Measurements from ENCODE around the gene ICAM4.
A peak's percentile ranks its signal among the peaks of the same experiment; 100 is the strongest.
"Not testable (repeated sequence)": the region's sequence is repeated elsewhere in the genome, so short reads cannot be mapped to it uniquely, and the experiment has no call there.

ICAM4 gene, protein sequence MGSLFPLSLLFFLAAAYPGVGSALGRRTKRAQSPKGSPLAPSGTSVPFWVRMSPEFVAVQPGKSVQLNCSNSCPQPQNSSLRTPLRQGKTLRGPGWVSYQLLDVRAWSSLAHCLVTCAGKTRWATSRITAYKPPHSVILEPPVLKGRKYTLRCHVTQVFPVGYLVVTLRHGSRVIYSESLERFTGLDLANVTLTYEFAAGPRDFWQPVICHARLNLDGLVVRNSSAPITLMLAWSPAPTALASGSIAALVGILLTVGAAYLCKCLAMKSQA

GRCh38 chr19:10286803-10287737, at the start of gene ICAM4:
Gene ICAM4 (plus strand): TSS chr19:10286955. CDS start chr19:10287013, 58 bp downstream.
- no peak for DNase-seq

GRCh38 chr19:10237702-10238101, 49.1 kb upstream of the ICAM4 start:
- DNase-seq: no peak

- peak; percentile 58 for DNase-seq
Observed at GRCh38 chr19:10238172-10238783, 48.5 kb upstream of the ICAM4 start.

- not testable (repeated sequence) for DNase-seq
Observed at GRCh38 chr19:10241826-10242449, 44.8 kb upstream of the ICAM4 start.

GRCh38 chr19:10243606-10244005, 43.1 kb upstream of the ICAM4 start:
- DNase-seq: no peak

DNA sequence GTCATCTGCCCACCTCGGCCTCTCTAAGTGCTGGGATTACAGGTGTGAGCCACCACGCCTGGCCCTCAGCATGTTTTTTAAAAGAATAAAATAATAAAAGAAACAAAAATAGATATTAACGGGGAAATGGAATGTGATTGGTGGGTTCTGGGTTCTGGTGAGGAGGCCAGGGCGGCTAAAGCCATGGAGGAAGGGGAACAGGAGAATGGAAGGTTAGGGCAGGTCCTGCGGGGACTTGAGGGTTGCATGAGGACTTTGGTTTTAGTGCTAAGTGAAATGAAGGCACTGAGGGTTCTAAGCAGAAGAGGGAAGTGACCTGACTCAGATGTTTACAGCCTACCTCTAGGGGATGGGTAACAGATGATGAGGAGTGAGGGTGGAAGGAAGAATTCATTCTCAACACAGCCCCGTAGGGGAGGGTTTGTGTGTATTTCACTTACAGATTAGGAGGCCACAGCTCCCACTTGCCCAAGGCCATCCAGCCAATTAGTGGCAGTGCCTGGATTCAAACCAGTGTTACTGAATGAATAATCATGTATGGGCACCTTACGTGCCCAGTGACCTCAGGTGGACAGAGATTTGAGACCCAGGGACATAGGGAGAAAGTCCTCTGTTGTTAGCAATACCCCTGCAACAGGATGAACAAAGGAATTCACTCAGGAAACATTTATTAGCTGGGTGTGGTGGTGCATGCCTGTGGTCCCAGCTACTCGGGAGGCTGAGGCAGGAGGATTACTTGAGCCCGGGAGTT, 41.4 kb upstream of the ICAM4 start:
- no peak for DNase-seq

- DNase-seq: no peak
Observed at GRCh38 chr19:10246511-10246910, 40.2 kb upstream of the ICAM4 start.

DNA sequence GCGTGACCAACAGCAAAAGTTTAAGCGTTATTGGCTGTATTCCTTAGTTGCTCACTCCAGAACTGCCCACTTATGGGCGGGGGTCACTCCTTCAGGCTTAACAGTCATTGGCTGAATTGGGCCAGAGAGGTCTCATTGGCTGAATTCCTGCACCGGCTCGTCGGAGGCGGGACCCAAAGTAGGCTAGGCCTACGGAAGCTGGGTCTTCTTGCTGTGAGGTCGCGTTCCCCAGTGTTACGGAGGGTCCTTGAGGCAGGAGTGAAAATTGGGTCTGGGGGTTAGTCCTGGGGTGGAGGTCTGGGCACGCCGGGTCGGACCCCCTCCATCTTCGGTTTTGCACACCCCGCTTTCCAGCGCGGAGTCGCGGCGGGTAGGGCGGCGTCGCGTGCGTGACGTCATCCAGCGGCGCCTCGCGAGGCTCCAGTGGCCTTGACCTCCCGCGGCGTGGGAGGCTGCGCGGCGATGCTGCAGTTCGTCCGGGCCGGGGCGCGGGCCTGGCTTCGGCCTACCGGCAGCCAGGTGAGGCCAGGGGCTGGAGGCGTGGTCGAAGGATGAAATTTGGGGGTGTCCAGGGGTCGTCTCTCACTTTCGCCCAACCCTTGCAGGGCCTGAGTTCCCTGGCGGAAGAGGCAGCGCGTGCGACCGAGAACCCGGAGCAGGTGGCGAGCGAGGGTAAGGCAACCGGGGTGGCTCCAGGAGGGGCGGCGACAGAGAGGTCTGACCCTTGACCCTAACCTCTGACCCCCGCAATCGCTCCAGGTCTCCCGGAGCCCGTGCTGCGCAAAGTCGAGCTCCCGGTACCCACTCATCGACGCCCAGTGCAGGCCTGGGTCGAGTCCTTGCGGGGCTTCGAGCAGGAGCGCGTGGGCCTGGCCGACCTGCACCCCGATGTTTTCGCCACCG, 34.7 kb upstream of the ICAM4 start, which contains the start of gene MRPL4:
MRPL4 (plus strand) TSS at position 423 of the 903 bp plus-strand sequence; CDS start at position 463, 40 bp downstream.
- peak; percentile 93 for DNase-seq

DNA sequence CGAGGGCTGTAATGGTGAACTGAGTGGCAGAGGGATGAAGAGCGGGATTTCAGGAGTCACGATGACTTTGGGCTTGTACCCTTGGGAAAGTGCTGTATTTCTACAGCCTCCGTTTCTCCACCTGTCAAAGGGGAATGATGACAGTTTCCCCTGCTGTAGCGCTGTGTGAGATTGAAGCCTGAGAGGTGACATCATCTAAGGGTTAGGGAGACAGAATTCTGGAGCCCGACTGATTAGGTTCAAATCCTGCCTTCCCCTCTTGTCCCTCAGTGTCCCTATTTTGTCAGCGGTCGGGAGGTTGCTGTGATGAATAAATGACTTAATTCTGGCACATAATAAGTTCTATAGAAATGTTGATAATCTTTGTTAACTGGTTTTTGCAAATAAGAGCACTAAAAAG, 34.0 kb upstream of the ICAM4 start:
- no peak for DNase-seq

DNA sequence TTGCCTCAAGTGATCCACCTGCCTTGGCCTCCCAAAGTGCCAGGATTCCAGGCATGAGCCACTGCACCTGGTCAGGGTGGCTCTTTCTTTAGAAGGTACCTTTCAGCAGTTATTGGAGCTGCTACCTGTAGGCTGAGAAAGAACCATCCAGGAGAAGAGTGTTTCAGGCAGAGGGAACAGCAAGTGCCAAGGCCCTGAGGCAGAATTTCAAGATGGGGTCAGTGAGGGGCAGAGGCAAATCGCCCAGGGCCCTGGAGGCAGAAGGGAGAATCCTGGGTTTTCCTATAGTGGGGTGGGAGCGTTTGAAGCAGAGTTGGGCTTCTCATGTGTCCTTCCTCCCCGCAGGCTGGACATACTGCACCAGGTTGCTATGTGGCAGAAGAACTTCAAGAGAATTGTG, 32.5 kb upstream of the ICAM4 start:
- DNase-seq: no peak

DNA sequence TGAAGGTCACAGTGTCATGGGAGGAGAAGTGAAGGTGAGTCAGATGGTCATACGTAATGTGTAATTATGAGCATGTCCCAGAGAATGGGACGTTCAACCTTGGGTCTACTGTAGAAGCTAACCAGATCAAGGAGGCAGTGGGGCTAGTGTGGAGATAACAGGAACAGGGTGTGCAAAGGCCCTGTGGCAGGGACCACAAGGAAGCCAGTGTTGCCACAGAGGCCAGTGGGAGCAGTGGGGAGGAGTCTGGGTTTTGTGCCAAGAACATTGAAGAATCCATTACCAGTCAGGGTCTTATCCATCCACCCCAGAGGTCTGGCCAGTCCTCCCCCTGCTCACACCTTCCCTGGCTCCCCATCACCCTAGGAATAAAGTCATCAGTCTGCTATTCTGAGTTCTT, 31.4 kb upstream of the ICAM4 start:
- no peak for DNase-seq

GRCh38 chr19:10256551-10256950, 30.2 kb upstream of the ICAM4 start:
- no peak for DNase-seq

GRCh38 chr19:10256970-10257615, 29.7 kb upstream of the ICAM4 start:
- DNase-seq: no peak

DNA sequence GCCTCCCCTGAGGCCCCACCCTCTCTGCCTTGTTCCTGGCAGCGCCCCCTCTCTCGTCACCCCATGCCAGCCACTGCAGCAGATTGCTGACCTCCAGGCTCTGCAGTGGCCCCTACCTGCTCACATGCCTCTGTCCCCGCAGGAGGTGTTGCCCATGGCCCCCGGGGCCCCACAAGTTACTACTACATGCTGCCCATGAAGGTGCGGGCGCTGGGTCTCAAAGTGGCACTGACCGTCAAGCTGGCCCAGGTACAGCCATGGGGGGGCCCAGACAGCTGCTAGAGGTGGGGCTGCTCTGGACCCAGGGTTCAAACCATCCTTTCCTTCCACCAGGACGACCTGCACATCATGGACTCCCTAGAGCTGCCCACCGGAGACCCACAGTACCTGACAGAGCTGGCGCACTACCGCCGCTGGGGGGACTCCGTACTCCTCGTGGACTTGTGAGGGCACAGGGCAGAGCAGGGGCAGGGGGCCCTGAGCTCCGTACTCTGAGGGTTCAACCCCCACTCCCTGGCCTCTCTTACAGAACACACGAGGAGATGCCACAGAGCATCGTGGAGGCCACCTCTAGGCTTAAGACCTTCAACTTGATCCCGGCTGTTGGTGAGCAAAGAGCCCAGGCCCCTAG, 28.6 kb upstream of the ICAM4 start:
- DNase-seq: no peak

- peak; percentile 48 for DNase-seq
Observed at GRCh38 chr19:10259162-10259905, 27.4 kb upstream of the ICAM4 start.

DNA sequence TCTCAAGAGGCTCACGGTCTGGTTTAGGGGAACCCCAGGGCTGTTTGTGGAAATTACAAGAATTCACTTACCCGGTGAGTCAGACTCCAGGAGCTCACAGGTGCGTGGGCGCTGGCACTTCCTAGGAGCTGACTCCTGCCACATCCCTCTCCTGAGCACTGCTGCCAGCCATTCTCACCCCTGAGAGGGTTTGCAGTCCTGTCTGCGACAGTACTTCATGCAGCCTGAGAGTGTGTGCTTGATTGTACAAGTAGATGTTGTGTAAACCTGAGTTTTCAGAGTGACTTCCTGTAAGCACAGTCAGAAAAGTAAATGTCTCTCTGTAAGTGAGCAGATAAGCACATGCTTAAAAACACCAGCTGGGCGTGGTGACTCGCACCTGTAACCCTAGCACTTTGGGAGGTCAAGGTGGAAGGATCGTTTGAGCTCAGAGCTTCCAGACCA, 26.6 kb upstream of the ICAM4 start:
- no peak for DNase-seq

DNA sequence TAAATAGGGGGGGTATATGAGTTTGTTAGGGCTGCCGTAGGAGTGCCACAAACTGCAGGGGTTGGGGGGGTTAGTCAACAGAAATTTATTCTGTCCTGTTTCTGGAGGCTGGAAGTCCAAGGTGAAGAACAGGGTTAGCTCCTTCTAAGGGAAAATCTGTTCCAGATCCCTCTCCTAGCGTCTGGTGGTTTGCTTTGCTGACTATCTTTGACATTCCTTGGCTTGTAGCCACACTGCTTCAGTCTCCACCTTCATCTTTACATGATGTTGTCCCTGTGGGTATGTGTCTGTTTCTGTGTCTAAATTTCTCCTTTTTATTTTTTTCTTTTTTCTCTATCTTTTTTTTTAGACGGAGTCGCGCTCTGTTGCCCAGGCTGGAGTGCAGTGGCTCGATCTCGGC, 24.0 kb upstream of the ICAM4 start:
- DNase-seq: no peak

GRCh38 chr19:10266706-10267105, 20.0 kb upstream of the ICAM4 start:
- no peak for DNase-seq

DNA sequence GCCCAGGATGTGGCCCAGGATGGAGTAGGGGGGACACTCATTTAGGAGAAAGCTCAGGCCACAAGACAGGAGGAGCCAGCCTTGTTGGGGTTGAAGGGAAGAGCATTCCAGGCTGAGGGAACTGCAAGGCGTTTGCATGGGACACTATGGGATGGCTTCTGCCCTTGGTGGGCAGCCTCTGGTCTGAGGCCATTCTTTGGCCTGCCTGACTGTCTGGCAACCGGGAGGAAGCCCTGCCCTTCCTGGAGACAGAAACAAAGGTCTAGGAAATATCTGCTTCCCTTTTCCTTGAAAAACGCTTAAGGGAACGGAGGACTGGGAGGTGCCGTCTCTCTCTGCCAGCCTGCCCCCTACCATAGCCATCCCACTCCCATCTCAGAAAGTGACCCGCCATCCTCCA, 18.7 kb upstream of the ICAM4 start:
- no peak for DNase-seq

Measured in NCI-H748 treated with DMSO at 0.1 percent for 48 hours (cell line).